IPS-15b (cell line): Measurements from ENCODE around the gene NADK2.
"Not testable (repeated sequence)": the region's sequence is repeated elsewhere in the genome, so short reads cannot be mapped to it uniquely, and the experiment has no call there.

Experiments
- H3K27me3 ChIP-seq: one replicate; pipeline ENCODE4 v1.6.1; 2013; ENCODE audit warnings: low read length; ENCODE audit not compliant: control insufficient read depth, insufficient read depth
- H3K36me3 ChIP-seq: one replicate; pipeline ENCODE4 v1.6.1; 2013; ENCODE audit warnings: low read length; ENCODE audit not compliant: control insufficient read depth, insufficient read depth
- H3K4me1 ChIP-seq: one replicate; pipeline ENCODE4 v1.6.1; 2013; ENCODE audit warnings: mild to moderate bottlenecking, low read length; ENCODE audit not compliant: control insufficient read depth, insufficient read depth
- H3K4me3 ChIP-seq: one replicate; pipeline ENCODE4 v1.5.1; 2013; ENCODE audit warnings: low read depth, low read length
- H3K9ac ChIP-seq: one replicate; pipeline ENCODE4 v1.6.1; 2013; ENCODE audit warnings: low read depth, mild to moderate bottlenecking, low read length
- H3K9me3 ChIP-seq: one replicate; pipeline ENCODE4 v1.6.1; 2013; ENCODE audit warnings: mild to moderate bottlenecking, low read length; ENCODE audit not compliant: control insufficient read depth, insufficient read depth

Gene NADK2

DNA sequence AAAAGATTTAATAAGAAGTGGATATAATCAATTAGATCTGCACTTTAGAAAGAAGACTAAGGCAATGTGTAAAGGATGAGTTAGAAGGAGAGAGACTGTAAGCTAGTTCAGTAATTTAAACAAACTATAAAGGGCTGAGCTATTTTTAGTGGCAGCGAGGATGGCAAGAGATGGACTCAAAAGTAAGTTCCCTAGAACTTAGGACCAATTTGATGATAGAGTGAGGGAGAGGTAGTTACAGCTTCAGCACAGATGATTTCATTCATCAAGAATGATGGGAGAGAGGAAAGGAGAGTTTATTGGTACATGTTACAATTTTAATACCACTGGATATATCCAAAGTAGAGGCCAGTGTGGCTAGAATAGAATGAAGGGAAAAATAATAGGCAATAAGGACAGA lies 19.1 kb downstream of the NADK2 start:
- Histone ChIP-seq H3K4me1 (no peaks in the 10 kb centered on the region), H3K9me3 (no peaks in the 10 kb centered on the region), H3K4me3 (no peak overlapping the region), H3K9ac (no peak overlapping the region), H3K36me3 (no peaks in the 10 kb centered on the region), H3K27me3 (no peaks in the 10 kb centered on the region)

DNA sequence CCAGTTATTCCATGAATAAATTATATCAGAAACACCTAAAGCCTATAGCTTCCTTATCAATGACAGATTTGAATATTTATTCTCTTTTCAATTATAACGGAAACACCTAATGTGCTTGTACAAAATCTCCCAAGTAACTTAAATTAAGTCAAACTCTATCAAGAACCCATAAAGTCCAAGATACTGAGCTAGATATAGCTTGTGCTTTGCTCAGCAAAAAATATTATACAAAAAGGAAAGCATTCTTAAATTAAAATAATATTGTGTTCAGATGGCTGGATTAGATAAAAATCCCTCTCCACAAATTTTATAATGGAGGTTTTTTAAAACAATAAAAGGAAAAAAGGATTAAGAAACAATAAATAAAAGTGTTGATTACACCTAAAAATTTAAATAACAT lies 23.7 kb downstream of the NADK2 start:
- H3K27me3 ChIP-seq = no peaks in the 10 kb centered on the region
- H3K4me1 ChIP-seq = no peaks in the 10 kb centered on the region
- no peaks in the 10 kb centered on the region for H3K9me3 ChIP-seq
- no peak overlapping the region for H3K4me3 ChIP-seq
- H3K9ac ChIP-seq = no peak overlapping the region
- no peaks in the 10 kb centered on the region for H3K36me3 ChIP-seq

DNA sequence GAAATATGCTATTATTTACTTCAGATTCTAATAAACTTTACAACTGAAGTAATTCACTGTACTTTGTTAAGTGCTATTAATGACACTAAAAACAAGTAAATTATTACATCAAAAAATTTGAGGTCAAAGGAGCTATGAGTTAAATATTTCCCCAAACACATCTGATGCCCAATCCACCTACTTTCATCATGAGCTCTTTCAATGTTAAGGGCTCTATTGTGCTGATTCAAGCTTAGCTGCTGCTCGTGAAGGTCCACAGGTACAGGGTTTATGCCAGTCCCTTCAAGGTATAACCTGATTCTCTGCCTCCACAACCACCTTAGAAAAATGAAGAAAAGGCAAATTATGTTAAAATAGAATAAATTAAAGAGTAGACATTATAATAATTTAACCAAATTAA lies 24.2 kb downstream of the NADK2 start:
- Histone ChIP-seq H3K36me3 (no peaks in the 10 kb centered on the region), H3K9me3 (no peaks in the 10 kb centered on the region), H3K9ac (no peak overlapping the region), H3K27me3 (no peaks in the 10 kb centered on the region), H3K4me3 (no peak overlapping the region), H3K4me1 (no peaks in the 10 kb centered on the region)

DNA sequence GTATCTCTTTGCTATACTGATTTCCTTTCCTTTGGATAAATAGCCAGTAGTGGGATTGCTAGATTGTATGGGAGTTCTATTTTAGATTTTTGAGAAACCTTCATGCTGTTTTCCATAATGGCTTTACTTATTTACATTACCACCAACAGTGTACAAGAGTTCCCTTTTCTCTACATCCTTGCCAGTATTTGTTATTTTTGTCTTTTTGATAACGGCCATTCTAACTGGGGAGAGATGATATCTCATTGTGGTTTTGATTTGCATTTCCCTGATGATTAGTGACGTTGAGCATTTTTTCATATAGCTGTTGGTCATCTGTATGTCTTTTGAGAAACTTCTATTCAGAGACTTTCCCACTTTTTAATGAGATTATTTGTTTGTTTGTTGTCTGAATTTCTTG lies 25.8 kb downstream of the NADK2 start:
- Histone ChIP-seq H3K36me3 (no peaks in the 10 kb centered on the region), H3K4me3 (no peak overlapping the region), H3K9ac (no peak overlapping the region), H3K27me3 (no peaks in the 10 kb centered on the region), H3K9me3 (no peaks in the 10 kb centered on the region), H3K4me1 (no peaks in the 10 kb centered on the region)

DNA sequence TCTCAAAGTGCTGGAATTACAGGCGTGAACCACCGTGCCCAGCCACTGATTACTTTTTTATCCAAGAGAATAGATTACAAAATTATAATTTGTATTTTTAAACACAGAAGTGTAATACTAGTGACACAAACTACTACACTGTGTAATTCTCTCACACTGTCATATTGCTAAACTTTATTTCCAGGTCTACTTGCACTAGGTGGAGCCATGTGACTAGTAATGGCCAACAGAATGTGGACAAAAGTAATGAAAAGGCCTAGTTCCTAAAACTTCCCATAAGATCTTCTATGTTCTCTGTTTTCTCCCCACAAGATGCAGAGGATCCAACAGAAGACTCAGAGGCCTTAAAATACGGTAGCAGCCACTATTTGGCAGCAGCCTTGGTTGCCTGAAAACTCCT lies 27.3 kb downstream of the NADK2 start:
- Histone ChIP-seq H3K27me3 (no peaks in the 10 kb centered on the region), H3K9me3 (no peaks in the 10 kb centered on the region), H3K9ac (no peak overlapping the region), H3K4me1 (no peaks in the 10 kb centered on the region), H3K36me3 (no peaks in the 10 kb centered on the region), H3K4me3 (no peak overlapping the region)

DNA sequence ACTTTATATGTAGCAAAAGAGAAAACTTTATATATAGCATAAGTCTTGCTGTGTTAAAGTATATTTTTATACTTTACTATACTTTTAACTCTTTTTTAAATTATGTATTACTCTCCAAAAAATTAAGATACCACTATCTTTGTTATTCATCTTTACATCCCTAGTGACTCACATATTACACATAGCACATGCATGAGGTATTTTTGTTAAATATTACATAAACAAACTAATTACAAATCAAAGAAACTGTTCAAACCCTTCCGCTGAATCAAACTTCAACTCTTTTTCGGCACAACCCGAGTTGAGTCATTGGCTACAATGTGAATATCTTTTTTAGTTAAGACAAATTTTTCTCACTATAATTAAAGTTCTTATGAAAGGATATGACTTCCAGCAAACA lies 32.1 kb downstream of the NADK2 start:
- H3K27me3 ChIP-seq = no peaks in the 10 kb centered on the region
- H3K4me3 ChIP-seq = no peak overlapping the region
- no peaks in the 10 kb centered on the region for H3K9me3 ChIP-seq
- H3K9ac ChIP-seq = no peak overlapping the region
- no peaks in the 10 kb centered on the region for H3K36me3 ChIP-seq
- H3K4me1 ChIP-seq = no peaks in the 10 kb centered on the region

DNA sequence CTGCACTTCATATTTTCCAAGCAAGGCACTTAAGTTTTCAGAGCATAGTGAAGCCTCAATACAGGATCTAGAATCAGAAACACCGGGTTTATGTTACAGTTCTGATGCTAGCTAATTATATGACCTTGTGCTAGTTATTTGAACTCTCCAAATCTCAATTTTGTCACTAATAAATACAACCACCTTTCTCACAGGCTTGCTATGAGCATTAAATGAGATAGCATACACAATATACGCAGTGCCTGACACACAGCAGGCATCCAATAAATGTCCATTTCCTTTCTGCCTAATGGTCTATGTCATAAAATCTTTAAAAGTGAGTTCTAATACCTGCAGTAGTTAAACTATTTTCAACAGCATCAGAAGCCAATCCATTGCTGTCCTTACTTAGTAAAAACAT lies 32.9 kb downstream of the NADK2 start:
- no peaks in the 10 kb centered on the region for H3K27me3 ChIP-seq
- no peak overlapping the region for H3K4me3 ChIP-seq
- H3K36me3 ChIP-seq = no peaks in the 10 kb centered on the region
- no peaks in the 10 kb centered on the region for H3K9me3 ChIP-seq
- no peaks in the 10 kb centered on the region for H3K4me1 ChIP-seq
- no peak overlapping the region for H3K9ac ChIP-seq

DNA sequence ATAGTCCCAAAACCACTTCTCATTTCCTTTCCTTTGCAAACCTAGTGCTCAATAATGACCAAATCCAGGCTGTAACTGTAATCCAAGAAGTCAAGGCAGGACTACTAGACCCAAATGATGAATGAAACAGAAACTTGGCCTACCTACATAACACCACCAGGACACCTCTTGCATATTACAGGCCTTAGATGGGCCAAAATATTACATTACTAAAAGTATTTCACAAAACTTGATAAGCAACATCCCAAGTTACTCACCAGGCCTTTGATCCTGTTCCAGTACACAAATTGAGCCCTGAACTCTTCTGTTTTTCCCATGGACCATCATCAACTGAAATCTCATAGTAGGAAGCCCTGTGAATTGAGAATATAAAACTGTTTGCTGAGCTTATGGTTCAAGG lies 34.8 kb downstream of the NADK2 start:
- Histone ChIP-seq H3K9ac (no peak overlapping the region), H3K27me3 (no peaks in the 10 kb centered on the region), H3K4me3 (no peak overlapping the region), H3K4me1 (no peaks in the 10 kb centered on the region), H3K9me3 (no peaks in the 10 kb centered on the region), H3K36me3 (no peaks in the 10 kb centered on the region)

DNA sequence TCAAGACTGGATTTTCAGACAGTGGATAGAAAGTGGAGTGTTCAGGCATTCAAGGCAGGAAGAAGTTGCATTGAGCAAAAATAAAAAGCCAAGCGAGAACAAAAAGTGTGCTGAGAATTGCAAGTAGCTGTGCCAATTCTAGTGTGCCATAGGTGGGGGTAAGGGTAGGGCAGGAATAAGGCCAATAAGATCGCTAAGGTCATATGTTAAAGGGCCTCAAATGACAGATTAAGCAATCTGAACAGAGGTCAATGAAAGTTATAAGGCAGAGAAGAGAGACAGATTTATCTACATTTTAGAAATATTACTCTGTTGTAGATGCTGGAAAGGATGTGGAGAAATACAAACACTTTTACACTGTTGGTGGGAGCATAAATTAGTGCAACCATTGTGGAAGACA lies 36.4 kb downstream of the NADK2 start:
- H3K27me3 ChIP-seq = no peaks in the 10 kb centered on the region
- no peaks in the 10 kb centered on the region for H3K9me3 ChIP-seq
- no peaks in the 10 kb centered on the region for H3K4me1 ChIP-seq
- H3K4me3 ChIP-seq = no peak overlapping the region
- H3K9ac ChIP-seq = no peak overlapping the region
- no peaks in the 10 kb centered on the region for H3K36me3 ChIP-seq

DNA sequence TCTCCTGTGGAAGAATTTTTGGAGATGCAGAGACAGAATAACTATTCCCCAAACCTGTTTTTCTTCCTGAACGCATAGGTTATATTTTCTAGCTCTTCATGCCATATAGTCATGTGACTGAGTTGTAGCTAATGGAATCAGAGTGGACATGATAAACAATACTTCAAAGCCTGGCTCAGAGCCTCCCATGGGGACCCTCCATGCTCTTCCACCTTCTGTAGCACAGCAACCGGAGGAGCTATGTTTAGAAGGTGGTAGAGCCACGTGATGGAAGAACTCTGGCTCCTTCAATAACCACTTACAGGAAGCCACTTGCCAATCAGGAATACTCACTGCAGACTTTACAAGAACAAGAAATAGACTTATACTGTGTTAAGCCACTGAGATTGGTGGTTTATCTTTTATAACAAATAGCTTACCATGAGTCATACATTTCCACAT lies 39.2 kb downstream of the NADK2 start:
- no peaks in the 10 kb centered on the region for H3K36me3 ChIP-seq

DNA sequence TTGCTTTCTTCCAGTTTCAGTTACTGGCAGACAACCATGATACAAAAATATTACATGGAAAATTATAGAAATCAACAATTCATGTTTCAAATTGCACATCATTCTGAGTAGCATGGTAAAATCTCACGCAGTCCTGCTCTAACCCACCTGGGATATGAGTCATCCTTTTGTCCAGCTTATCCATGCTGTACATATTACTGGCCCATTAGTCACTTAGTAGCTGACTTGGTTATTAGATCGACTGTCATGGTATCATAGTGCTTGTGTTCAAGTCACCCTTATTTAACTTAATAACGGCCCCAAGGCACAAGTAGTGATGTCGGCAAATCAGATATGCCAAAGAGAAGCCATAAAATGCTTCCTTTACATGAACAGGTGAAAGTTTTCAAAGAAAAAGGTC lies 41.2 kb downstream of the NADK2 start:
- H3K4me1 ChIP-seq = no peaks in the 10 kb centered on the region
- H3K36me3 ChIP-seq = no peaks in the 10 kb centered on the region
- no peaks in the 10 kb centered on the region for H3K27me3 ChIP-seq

More for the DNA sequence above, 39.2 kb downstream of the NADK2 start:
- no peaks in the 10 kb centered on the region for H3K4me1 ChIP-seq
- no peaks in the 10 kb centered on the region for H3K27me3 ChIP-seq
- no peak overlapping the region for H3K9ac ChIP-seq
- H3K4me3 ChIP-seq = no peak overlapping the region
- no peaks in the 10 kb centered on the region for H3K9me3 ChIP-seq

DNA sequence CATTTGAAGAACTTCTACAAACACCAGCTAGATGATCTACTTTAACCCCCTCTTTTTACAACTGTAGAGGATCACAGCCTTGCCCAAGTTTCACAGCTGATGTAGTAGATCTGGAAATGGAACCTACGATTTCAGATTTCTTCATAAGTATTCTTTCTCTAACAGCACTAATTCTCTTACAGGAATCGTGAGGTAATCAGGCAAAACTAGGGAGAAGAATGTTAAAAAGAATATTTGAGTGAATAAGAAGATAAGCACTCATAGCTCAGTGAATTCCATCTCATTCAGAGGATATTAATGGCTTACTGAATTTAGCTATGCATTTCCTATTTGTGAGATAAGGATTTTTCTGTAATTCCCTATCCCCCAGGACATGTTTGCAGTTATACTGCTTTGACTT lies 42.1 kb downstream of the NADK2 start:
- no peaks in the 10 kb centered on the region for H3K36me3 ChIP-seq

More for the DNA sequence above, 41.2 kb downstream of the NADK2 start:
- H3K9ac ChIP-seq = no peak overlapping the region
- H3K4me3 ChIP-seq = no peak overlapping the region
- no peaks in the 10 kb centered on the region for H3K9me3 ChIP-seq

DNA sequence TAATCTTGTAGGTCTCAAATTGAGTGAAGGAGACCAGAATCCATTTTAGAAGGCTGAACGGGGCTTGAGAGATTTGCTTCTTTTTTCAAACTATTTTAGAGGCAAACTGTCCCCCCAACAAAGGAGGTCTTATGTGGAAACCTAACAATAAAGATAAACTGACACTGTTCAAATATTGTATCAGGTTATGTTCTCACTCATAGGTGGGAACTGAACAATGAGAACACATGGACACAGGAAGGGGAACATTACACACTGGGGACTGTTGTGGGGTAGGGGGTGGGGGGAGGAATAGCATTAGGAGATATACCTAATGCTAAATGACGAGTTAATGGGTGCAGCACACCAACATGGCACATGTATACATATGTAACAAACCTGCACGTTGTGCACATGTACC lies 42.9 kb downstream of the NADK2 start:
- not testable (repeated sequence) for H3K36me3 ChIP-seq, H3K4me3 ChIP-seq, H3K27me3 ChIP-seq, H3K4me1 ChIP-seq, H3K9ac ChIP-seq, H3K9me3 ChIP-seq

More for the DNA sequence above, 42.1 kb downstream of the NADK2 start:
- no peaks in the 10 kb centered on the region for H3K4me1 ChIP-seq
- H3K9ac ChIP-seq = no peak overlapping the region
- no peaks in the 10 kb centered on the region for H3K9me3 ChIP-seq
- no peak overlapping the region for H3K4me3 ChIP-seq
- H3K27me3 ChIP-seq = no peaks in the 10 kb centered on the region
